Glomerular visceral epithelial cell (primary cell): ENCODE data around the gene TNFRSF13B.
"Not testable (repeated sequence)": the region's sequence is repeated elsewhere in the genome, so short reads cannot be mapped to it uniquely, and the experiment has no call there.

Experiments
- DNase-seq: peaks from one replicate; pipeline ENCODE4 v3.0.0-alpha.2; 2016; ENCODE audit errors: extremely low spot score

Gene TNFRSF13B

DNA sequence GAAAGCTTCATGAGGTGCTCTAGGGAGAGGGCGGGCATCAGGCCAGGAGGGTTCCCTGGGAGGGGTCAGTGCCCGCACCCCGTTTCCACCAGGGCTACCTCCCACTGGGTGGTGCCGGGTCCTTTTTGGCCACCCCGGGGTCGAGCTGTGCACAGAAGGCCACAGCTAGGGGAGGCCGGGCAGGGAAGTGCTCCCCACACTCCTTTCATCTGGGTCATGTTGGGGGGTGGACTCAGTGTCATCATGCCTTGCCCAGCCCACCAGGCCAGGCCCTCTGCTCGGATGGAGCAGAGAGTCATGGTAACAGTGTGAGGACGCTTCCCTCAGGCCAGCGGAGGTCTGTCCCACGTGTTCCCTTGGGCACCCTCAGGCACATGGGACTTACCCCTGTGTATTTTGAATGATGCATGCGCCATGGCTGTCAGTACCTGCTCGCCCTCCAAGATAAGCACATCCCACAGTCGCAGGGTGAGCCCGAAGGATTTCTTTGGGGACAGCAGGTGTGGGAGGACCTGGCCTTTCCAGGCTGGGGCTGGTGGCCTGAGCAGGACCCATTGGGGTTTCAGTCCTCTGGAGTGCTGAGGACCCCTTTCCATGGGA lies 46.4 kb downstream of the TNFRSF13B start:
- no peak for DNase-seq

DNA sequence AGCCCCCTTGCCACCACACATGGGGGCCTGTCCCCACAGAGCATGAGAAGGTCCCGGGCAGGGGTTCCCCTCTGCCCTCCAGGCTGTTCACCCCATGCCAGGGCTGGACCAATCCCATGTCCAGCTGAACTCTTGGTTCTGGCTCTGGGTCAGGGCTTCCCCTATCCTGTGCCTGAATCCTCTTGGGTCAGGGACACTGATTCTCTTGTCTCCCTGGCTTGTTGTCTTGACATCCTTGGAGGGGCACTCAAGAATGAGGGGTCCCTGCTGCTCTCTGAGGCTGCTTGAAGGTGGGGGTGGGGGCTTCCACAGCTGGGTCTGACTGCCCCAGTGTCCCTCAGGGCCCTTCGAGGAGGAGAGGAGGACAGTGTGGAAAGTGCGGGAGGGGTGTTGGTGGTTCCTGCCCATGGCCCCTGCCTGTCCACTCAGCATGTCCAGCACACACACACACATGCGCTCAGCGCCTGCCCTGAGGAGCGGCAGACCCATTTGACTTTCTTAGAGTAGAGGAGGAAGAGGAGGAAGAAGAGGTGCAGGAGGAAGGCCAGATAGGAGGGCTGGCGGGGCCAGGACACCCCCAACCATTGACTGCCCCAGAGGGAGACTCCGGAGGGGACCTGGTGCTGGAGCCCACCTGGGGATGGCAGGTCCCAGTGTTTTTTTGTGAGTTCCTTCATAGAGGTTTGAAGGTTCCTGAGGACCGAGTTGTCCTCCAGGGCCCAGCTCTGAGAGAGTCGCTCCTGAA lies 47.0 kb downstream of the TNFRSF13B start:
- no peak for DNase-seq

DNA sequence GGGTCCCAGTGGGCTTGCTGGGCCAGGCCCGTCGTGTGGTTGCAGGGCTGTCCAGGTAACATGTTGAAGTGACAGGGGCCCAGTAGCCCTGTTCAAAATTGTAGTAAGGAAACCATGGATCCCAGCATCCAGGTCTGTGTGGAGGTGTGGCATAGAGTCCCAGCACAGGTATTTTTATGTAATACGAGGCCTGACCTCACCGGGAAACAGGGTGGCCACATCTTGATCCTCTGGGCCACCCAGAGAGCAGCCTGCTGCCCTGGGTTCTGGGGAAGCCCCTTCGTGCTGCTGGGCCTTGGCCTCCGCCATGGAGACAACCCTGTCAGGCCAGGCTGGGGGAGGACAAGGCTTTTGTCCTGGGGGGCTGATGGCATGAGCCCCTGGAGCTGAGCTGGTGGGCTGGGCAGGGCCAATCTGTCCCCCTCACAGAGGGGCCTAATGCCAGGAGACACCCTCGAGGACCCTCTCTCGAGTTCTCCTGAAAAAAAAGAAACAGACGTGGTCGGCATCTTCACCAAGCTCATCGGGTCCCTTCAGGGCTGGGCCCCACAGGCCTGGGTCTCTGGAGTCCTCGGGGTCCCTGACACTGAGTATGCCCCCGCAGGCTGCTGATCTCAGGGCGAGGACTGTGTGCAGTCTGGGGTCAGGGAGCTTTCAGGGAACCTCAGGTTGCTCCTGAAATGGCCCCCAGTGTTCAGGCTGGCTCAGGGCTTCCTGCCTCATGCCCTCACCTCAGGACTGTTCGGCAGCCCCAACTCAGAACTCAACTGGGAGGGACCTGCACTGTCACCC lies 47.8 kb downstream of the TNFRSF13B start:
- no peak for DNase-seq

DNA sequence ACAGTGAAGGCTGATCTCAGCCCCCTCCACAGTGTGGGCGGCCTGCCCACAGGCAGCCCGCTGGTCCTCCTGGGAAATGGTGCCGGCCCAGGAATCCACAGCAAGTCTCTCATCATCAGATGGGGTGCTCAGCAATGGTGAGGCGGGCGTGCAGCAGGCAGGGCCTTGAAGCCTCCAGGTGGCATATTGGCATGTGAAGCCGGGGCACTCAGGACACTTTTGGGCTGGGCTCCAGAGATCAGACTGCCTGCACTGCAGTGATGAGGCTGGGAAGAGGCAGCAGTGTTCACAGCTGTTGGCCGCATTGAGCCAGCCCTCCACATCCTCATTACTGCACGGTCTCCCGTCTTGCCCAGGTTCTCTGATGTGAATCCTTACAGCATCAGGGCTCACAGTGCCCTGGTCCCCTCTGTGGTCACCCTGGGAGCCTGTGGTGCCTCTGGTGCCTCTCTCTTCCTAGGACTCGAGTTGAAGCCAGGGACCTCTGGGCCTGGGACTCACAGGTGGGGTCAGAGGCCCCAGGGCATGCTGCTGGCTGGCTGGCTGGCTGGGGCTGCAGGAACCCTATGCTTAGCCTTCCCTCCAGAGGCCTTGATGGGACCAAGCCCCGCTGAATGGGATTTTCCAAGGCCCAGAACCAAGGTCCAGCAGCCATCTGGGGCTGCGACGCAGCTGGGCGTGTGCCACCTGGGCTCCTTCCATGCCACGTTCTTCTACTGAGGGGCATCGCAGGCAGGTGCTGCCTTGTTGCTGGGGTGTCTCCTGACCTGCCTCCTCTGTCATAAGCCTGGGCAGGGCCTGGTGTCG lies 48.6 kb downstream of the TNFRSF13B start:
- no peak for DNase-seq

DNA sequence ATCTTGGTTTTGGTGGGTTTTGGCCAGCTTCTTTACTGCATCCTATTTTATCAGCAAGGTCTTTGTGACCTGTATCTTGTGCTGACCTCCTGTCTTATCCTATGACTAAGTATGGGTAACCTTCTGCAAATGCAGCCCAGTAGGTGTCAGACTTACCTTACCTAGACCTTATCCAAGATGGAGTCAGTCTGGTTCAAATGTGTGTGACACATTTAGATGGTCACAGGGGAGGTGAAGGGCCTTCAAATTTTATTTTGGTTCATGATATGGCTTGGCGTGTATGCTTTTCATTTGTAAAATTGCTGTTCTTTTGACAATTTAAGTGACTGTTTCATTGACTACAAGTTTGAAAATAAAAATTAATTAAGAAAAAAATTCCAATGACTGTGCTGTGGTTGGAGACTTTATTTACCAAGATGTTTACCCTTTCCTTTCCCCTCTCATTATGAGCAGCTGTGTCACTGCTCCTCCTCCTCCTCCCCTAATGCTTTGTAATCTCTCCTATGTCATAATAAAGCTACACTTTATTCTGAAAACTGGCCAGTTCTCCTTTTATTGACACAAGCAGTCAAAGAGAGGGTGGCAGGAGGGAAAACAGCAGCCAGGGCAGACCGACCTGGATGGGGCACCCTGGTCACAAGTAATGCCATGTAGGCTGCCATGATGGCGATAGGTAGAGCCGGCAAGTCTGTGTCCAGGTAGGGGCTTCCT lies 49.4 kb downstream of the TNFRSF13B start:
- DNase-seq = no peak

DNA sequence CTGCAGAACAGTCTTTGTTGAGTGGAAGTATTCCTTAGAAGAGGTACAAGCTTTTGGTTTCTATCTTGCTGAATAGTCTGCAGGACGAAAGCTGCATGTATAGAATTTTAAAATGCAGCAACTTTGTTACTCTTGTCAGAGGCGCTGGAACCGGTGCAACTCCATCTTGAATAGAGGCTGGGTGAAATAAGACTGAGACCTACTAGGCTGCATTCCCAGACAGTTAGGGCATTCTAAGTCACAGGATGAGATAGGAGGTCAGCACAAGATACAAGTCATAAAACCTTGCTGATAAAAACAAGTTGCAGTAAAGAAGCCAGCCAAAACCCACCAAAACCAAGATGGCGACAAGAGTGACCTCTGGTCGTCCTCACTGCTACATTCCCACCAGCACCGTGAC lies 50.5 kb downstream of the TNFRSF13B start:
- DNase-seq = not testable (repeated sequence)

DNA sequence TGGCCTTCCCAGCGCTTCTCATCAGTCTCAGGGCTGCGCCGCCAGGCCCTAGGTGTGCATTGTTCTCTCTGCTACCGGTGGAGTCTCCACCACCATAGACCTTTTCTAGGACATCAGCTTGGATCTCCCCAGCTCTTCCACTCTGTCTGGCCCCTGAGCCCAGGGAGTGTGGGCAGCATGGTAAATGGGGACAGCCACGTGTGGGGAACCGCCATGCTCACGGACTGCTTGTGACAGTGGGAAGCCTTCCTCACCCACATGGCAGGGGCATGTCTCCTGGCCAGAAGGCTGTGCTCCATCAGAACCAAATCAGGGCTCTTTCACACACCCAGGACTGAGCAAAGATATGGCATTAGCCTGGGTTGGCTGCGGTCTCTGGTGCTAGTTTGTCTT lies 51.3 kb downstream of the TNFRSF13B start:
- DNase-seq = no peak

DNA sequence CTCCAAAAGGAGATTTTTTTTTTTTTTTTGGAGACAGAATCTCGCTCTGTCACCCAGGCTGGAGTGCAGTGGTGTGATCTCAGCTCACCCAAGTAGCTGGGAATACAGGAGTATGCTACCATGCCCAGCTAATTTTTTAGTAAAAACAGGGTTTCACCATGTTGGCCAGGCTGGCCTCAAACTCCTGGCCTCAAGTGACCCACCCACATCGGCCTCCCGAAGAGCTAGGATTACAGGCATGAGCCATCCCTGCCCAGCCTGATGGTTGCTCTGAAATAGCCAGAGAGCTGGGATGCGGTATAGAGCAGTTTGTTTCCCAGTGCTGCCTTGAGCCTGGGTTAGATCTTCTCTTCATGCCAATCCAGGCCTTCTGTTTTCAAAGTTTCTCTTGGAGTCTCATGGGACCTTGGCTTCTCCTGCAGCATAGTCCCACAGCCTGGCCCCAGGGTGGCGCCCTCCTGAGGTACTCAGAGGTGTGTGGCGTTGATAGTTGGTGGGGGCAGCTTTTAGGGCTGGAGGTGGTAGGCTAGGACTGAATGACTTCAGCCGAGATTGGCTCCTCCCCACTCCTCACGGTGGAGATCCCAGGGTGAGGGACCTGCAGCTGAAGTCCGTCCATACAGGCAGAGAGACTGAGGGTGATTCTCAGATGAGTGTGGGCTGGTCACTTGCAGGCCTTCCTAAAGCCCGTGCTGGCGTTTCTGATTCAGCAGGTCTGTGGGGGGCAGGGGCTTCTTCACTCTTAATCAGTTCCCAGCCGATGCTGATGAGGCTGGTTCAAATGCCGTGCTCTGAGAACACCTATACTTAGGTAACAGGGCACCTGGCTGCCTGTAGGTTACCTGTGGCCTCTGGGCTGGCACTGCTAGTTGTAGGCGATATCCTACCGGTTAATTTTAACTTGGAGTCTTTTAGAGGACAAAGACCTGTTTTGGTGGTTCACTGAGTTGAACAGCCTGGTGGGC lies 52.0 kb downstream of the TNFRSF13B start:
- no peak for DNase-seq

DNA sequence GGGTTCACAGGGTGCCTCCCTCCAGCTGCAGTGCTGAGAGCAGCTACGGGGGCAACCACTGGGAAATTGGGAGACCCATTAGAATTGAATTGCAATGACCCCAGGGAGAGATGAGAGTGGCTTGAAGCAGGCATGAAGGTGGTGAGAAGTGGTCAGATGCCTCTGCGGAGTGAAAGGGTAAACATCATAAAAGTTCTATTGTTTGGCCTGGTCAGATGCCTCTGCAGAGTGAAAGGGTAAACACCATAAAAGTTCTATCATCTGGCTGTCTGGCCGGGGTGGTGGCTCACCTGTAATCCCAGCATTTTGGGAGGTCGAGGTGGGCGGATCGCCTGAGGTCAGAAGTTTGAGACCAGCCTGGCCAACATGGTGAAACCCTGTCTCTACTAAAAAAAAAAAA lies 53.5 kb downstream of the TNFRSF13B start:
- DNase-seq = no peak

DNA sequence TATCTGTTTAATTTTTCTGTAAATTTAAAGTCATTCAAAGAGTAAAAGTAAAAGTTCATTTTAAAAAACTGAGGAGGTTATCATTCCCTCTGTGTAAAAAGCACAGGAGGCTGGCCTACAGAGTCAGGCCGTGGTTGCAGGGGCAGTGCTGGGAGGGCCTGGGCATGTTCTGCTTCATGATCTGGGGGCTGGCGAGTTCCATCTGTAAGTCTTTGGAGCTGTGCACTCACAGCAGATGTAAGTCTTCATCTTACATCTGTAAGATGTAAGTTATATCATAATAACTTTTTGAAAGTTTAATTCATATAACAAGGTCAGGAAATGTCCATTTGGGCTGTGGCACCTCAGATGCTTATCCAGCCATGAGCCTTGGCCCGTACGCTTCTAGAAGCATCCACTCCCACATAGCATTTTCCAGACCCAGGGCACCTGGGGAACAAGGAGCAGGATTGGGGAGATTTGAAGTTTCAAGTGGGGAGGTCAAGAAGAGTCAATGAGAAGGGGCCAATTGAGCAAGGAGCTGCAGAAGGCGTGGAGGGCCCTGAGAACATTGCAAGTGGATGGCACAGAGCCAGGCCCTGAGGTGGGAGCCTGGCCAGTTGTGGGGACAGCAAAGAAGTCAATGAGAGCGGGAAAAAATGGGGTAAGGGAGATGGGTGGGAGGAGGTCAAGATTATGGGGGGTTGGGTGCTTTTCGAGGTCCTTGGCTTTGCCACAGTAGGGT lies 54.1 kb downstream of the TNFRSF13B start:
- DNase-seq = no peak

DNA sequence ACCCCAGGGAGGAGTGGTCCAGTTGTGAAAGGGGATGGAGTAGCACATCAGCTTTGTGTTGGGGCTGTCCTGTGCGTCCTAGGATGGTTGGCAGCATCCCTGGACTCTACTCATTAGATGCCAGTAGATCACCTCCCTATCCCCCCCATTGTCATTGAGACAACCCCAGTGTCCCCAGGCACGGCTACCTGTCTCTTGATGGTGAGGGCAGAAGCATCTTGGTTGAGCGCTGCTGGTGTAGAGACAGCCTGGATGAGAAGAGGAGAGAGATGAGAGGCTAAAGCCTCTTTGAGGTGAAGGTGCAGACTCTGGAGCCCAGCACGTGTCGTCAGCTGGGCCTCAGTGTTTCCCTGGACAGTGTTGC lies 55.4 kb downstream of the TNFRSF13B start:
- DNase-seq = no peak

DNA sequence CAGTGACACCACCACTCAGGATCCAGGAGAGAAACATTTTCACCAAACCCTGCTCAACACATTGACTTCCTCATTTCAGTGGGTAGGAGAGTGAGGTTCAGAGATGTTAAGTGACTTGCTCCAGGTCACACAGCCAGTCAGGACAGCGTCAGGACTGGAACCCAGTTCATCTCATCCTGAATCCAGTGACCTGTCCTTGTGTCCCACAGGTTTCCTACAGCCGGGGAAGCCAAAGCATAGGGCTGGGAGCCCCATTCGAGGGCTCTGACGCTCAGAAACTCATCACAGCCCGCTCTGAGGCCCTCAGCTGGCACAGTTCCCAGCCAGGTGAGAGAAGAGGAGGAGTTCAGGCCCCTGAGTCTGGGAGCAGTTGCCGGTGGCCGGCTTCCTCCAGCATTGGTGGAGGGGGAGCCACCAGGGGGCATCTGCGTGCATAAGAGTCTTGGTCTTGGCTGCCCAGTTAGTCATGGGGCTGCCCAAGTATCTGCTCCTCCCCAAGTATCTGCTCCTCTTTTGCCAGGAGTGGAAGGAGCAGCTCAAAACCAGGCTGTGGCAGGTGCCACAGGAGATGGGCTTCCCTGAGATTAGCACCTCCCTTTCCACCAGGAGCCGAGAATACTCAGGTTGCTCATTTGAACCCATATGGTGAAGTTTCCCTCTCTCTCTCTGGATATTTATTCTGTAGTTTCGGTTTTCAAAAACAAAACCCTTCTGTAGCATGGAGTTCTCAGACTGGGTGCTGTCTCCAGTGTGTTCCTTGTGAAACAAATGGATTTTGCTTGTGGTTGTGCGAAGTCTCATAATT lies 56.0 kb downstream of the TNFRSF13B start:
- DNase-seq = peak; percentile 46

DNA sequence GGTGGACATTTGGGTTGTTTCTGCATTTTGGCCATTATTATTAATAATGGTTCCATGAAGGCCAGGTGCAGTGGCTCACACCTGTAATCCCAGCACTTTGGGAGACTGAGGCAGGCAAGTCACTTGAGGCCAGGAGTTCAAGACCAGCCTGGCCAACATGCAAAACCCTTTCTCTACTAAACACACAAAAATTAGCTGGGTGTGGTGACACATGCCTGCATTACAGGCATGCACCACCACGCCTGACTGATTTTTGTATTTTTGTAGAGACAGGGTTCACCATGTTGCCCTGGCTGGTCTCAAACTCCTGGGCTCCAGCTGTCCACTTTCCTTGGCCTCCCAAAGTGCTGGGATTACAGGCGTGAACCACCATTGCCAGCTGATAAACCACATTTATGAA lies 58.5 kb downstream of the TNFRSF13B start:
- DNase-seq = no peak

DNA sequence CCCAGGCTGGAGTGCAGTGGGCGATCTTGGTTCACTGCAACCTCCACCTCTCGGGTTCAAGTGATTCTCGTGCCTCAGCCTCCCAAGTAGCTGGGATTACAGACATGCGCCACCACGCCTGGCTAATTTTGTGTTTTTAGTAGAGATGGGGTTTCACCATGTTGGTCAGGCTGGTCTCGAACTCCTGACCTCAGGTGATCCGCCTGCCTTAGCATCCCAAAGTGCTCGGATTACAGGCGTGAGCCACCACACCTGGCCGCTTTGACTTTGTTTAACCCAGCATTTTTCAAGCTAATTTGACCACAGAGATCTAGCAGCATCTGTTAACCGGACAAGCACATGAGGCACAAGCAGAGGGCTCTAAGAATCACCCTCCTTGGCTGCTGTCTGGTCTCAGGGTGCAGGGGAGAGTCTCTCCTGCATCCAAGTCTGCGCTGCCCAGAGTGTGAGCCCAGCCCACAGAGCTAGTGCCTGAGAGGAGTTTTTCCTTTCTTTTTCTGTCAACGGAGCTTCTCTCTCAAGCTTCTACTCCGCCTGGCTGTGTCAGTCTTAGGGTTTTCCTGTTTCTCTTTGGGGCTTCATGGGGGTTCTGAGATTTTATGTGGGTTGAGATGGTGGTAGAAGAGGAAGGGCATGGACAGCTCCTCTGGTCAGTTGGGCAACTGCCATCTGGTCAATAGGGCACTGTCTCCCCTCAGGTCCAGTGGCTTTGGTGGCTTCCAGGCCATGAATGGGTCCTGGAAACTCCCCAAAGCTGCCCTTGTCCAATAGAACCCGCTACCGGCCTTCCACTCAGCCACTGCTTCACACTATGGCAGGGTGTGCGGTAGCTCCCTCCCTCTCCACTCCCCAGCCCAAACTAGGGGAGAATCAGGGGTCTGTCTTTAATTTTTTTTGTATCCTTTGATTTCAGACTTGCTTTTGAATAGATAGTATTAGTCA lies 59.6 kb downstream of the TNFRSF13B start:
- DNase-seq = no peak

DNA sequence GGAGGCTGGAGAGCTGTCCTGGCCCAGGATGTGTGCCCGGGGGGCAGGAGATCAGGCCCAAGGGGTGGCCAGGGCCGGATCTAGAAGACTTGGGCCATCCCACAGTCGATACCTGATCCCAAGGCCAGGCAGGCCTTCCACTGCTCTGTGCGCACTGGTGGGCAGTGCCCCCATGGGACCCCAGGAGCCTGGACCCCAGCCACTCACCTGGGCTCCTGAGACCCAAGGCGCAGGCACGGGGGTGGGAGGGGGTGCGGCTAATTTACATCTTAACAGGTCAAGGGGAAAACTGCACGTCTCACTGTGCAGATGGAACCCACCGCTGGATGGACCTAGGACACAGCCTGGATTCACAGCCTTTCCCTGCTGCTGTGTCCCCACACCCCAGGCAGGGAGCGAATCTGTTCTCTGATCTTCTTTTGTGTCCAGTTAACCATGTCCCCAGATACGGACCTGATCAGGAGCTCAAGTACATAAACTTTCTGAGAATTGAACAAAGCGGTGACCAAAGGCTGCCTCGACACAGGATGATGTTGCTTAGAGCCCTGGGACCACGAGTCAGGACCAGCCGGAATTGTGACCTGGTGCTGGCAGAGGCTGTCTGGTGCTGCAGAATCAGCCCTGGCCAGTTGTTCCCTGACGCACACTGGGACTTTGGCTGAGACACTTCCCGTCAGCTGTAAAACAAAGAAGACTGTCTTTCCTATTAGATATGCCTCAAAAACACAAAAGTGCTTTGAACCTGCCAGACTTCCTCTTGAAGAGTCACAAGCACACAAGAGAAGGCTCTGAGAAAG lies 60.6 kb downstream of the TNFRSF13B start:
- no peak for DNase-seq

DNA sequence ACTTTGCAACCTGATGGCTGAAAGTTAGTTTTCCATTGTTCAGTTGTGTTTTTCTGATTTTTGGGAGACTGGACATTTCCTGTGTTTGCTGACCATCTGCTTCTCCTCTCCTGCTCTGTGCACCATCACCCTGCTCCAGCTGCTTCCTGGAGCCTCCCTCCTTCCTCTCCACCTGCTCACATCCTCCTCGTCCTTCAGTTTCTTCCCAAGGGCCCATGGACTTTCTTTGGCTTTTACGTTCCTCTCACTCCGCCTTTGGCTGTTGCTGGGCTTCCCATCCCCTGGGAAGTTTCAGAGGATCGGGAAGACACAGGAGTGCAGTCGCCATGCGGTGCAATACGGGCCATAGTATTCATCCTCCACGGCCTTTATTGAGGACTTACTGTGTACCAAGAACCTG lies 61.6 kb downstream of the TNFRSF13B start:
- DNase-seq = no peak
